IMR-90 (cell line): ENCODE measurements around the gene ZNF646.

Source experiments
- POLR2A ChIP-seq: IDR thresholded peaks from 2 replicates; pipeline ENCODE4 v1.6.1; 2012; ENCODE audit warnings: mild to moderate bottlenecking, low read depth, low read length
- TF ChIP-seq, protein P1 (sequence below): conservative IDR thresholded peaks from 2 replicates; pipeline ENCODE4 v1.5.1; 2012; ENCODE audit warnings: mild to moderate bottlenecking, low read depth, low read length, improper control_type of control experiment

DNA sequence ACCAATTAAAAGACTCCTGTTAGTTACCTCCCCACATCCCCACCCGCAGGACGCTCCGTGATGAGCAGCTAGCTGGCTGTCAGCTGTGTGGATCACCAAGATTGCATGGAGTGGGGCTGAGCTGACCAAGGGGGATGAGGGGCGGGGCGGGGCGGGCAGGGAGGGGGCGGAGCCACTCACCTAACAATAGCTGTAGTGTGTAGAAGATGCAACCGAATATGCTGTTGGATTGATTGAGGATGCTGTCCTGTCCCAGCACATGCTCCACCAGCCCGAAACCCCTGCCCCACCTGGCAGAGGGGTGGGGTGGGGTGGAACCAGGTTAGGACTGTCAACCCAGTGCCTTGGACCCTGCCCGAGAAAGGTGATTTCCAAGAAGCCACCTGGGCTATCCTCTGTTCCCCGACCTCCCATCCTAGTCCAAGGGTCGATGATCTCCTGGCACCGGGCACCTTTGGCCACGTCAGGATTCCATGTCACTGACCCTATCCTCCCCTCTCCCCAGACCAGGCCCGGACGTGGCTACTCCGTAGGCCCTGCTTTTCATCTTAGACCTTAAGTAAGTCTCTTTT lies 19.0 kb downstream of the ZNF646 start:
- TF ChIP-seq, protein P1, sequence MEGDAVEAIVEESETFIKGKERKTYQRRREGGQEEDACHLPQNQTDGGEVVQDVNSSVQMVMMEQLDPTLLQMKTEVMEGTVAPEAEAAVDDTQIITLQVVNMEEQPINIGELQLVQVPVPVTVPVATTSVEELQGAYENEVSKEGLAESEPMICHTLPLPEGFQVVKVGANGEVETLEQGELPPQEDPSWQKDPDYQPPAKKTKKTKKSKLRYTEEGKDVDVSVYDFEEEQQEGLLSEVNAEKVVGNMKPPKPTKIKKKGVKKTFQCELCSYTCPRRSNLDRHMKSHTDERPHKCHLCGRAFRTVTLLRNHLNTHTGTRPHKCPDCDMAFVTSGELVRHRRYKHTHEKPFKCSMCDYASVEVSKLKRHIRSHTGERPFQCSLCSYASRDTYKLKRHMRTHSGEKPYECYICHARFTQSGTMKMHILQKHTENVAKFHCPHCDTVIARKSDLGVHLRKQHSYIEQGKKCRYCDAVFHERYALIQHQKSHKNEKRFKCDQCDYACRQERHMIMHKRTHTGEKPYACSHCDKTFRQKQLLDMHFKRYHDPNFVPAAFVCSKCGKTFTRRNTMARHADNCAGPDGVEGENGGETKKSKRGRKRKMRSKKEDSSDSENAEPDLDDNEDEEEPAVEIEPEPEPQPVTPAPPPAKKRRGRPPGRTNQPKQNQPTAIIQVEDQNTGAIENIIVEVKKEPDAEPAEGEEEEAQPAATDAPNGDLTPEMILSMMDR, result no peak
- no peak for TF ChIP-seq POLR2A
